ENCODE data around the gene MCM8.
"Not testable (repeated sequence)": the region's sequence is repeated elsewhere in the genome, so short reads cannot be mapped to it uniquely, and the experiment has no call there.

MCM8 gene

DNA sequence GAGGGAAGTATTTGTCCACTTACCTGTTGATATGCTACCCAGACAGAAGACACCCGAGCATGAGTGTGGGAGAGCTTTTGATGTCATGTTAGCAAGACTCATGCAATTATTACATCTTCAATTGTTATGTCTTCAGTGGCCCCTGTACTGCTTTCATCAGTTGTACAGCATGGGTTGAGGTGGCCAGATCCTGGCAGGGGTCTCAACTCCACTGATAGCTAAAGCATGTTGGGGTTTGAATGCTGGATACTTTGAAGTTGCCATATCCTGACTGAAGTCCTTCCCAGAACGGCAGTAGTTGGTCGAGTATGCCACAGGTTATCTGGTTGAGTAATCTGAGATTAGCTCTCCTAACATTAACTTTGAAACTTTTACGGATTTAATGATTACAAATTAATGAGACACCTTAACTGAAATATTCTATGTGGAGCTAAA lies 56.7 kb downstream of the MCM8 start:
- DNase-seq (ENCODE audit: low spot score), result no peak

GRCh38 chr20:6007529-6008103 lies 57.2 kb downstream of the MCM8 start:
- DNase-seq (ENCODE audit: low spot score), result no peak

DNA sequence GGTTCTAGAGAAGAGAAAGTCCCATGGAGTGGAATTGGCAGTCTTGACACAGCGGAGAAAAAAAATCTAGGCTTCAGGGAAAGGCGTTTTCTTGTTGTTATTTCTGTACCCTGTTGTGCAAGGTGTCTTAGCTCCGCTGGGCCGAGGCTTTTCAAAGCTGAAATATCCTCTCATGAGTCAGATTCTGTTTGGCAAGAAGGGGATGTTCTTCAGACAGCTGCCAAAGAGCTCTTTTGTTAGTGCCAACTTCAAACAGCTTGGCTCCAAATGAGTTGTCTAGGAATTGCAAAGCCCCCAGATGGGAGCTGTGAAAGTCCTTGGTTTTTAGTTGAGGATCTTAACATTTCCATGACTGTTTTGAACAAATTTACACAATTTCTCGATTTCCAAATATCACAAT lies 57.8 kb downstream of the MCM8 start:
- DNase-seq (ENCODE audit: low spot score), result no peak

GRCh38 chr20:6012179-6012578 lies 61.7 kb downstream of the MCM8 start:
- no peak for DNase-seq (ENCODE audit: low spot score)

- DNase-seq (ENCODE audit: low spot score), result no peak
Measured at GRCh38 chr20:6014017-6014416, 63.6 kb downstream of the MCM8 start.

DNA sequence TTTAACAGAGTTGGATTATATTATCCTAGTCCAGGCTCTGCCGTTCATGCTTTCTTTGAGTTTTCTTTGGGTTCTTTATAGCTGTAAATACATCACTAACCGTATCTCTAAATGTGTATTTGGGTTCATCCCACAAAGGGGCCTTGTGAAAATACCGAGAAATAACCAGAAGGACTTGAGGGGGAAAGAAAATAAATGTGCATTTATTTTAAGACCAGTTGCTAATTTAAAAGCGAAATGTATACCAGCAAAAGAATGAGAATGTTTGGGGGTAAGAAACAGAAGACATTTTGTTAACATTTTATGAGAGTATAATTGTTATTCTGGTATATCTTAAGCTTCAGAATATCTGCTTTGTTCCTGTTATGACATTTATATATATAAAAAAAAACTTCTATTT lies 64.5 kb downstream of the MCM8 start:
- no peak for DNase-seq (ENCODE audit: low spot score)

- DNase-seq (ENCODE audit: low spot score), result no peak
Measured at GRCh38 chr20:6017467-6017866, 67.0 kb downstream of the MCM8 start.

DNA sequence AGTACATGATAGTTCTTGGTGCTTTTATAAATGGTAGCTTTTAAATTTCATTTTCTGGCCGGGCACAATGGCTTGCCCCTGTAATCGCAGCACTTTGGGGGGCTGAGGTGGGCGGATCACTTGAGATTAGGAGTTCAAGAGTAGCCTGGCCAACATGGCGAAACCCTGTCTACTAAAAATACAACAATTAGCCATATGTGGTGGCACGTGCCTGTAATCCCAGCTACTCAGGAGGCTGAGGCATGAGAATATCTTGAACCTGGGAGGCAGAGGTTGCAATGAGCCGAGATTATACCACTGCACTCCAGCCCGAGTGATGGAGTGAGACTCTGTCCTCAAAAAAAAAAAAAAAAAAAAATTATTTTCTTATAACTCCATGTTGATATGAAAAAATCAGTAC lies 67.4 kb downstream of the MCM8 start:
- DNase-seq (ENCODE audit: low spot score), result no peak

GRCh38 chr20:6024768-6025167 lies 74.3 kb downstream of the MCM8 start:
- no peak for DNase-seq (ENCODE audit: low spot score)

- no peak for DNase-seq (ENCODE audit: low spot score)
Measured at GRCh38 chr20:6026051-6026450, 75.6 kb downstream of the MCM8 start.

GRCh38 chr20:6028818-6029217 lies 78.4 kb downstream of the MCM8 start:
- DNase-seq (ENCODE audit: low spot score), result no peak

DNA sequence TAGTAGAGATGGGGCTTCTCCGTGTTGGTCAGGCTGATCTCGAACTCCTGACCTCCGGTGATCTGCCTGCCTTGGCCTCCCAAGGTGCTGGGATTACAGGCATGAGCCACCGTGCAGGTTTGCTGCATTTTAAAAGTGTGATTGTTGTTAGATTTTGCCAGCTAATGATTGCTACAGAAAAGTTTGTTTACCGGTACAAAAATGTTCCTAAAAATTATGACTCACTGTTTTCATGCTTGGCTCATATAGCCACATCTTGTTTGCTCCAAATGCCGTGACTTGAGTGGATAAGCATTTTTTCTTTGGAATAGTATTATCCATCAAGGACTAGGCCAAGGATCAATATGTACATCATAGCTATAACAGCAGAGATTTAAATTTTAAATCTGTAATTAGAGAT lies 79.1 kb downstream of the MCM8 start:
- no peak for DNase-seq (ENCODE audit: low spot score)

- DNase-seq (ENCODE audit: low spot score), result no peak
Measured at GRCh38 chr20:6030453-6031080, 80.1 kb downstream of the MCM8 start.

DNA sequence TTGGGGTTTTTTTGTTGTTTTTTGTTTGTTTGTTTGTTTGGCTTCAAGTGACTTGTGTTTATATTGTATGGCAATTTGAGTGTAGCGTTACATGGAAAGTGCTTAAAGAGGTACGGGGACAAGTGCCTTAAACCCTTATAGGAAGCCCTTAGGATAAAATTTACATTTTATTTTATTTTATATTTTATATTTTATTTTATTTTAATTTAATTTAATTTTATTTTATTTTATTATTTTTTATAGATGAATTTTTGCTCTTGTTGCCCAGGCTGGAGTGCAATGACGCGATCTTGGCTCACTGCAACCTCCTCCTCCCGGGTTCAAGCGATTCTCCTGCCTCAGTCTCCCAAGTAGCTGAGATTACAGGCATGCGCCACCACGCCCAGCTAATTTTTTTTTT lies 82.5 kb downstream of the MCM8 start:
- DNase-seq (ENCODE audit: low spot score), result not testable (repeated sequence)

DNA sequence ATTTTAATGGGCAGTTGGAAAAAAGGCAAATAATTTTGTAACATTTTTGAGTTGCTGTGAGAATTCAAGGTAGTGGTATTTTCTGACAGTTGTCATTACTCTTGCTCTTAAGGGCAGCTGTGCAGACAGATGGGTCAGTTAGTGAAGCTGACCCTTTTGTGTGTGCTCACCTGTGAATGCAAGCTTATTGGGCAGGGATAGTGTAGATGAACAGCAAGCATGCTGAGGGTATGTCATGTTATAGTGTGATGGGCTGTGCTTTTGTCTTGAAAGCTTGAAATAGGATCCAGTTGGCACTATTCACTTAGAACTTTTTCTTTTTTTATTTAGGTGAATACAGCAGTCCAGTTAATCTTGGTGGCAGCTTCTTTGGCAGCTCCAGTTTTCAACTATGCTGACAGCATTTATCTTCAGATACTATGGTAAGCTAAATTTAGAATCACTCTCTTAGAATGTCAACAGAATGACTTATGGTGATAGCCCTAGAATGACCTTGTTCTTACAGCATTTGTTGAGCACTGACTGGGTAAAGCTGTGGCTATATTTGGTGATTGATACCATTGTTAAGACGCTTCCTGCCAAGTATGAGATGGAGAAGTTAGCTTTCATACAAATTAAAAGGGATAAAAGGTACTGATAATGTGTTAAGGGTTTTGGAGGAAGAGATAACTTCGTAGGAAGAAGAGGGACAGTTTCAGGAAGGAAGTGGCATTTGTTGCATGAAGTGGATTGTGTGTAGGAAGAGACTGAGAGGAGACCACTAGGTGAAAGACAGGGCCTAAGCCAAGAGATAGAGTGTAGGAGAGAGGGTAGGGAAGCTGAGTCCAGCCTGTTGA lies 83.9 kb downstream of the MCM8 start:
- DNase-seq (ENCODE audit: low spot score), result no peak

DNA sequence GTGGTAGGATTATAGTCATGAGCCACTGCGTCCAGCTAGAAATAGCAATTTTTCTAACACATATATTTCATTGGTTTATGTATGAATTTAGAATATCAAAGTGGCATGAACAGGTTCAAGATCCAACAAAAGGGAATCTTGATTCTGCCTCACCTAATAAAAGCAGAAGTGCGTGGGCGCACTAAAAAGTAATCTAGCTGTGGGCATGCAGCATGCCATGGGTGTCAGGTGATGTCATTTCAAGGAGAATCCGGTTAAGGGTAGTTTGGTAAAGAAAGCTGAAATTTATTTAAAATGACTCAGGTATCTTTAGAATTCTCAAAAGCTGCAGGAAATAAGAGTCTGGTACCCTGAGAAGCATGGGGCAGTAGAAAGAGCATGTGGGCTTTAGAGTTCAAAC lies 85.8 kb downstream of the MCM8 start:
- no peak for DNase-seq (ENCODE audit: low spot score)

DNA sequence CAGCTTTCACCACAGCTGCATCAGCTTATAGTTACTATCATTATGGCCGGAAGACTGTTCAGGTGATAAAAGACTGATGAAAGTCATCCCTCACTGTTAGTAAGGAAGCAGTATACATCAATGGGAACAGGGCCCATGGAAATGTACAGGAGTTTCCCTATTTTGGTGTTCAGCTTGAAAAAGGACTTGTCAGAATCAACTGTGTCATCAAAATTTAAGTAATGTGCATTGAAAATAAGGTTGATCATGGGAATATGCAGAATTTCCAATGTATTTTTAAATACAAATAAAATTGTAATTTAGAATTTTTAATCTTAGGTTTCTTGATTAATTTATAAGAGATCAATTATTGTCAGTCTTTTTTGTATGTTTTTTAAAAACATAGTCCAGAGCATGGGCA lies 86.6 kb downstream of the MCM8 start:
- DNase-seq (ENCODE audit: low spot score), result no peak

GRCh38 chr20:6038256-6038655 lies 87.8 kb downstream of the MCM8 start:
- no peak for DNase-seq (ENCODE audit: low spot score)

DNA sequence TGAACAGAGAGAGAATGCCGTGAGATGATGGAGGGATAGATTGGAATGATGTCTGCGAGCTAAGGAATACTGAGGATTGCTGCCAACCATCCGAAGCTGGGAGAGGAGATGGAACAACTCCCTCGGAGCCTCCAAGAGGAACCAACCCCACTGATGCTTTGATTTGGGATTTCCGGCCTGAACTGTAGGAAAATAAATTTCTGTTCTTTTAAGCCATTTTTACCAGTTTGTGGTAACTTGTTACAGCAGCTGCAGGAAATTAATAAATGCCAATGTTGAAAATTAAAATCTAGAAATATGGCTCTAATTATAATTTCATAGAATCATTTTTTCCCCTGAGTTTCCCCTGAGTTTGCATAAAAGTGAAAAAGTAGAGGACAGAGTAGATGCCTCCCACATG lies 89.3 kb downstream of the MCM8 start:
- DNase-seq (ENCODE audit: low spot score), result no peak

DNA sequence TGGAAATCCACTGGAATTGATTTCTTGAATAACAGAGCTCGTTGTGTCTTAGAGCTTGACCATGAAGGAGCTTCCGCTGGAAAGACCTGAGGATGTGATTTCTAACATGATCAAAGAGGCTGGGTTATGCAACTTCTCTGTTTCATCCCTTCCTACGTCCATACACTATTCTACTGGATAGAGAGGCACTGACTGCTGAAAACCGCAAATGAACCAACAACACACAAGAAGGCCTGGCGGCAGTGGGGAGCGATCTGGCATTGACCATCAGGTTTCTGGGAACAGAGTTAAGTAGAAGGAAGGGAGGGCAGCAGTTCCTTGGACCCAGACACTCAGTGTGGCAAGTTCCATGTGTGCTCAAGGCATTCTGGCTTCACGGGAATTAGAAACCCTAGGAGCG lies 90.1 kb downstream of the MCM8 start:
- no peak for DNase-seq (ENCODE audit: low spot score)

DNA sequence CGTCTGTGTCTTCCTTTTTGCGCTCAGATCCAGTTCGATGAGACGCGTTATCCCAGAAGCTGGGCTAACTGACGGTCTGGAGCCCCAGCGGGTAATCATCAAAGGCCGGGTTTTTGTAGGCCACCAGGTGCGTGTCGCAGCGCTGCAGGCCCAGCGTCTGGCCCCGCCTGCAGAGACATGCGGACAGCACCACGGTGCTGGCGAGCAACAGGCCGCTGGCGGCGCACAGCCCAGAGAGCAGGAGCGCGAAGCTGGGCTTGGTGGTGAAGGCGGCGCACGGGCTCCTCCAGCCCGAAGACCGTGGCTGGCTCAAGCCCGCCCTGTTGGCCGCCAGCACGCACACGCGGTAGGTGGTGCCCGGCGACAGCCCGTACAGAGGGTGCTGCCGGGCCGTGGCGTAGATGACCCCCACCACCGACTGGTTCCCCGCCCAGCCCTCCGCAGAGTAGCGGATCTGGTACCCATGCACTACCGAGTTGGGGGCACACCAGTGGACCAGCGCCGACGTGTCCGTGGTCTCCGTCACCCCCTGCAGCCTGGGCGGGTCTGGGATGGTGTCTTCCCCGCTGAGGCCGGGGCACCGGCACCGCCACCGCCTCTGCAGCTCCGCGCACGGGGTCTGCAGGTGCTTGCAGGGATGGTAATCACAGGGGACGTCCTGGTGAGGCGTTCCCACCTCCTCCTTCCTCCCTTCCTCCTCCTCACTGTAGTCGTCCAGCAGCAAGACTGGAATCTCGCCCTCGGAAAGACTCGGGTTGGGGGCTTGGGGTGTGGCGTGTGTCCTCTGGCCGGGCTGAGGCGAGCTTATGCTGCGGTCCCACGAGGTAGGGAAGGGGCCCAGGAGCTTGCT lies 90.7 kb downstream of the MCM8 start:
- DNase-seq (ENCODE audit: low spot score), result no peak

GRCh38 chr20:6041808-6042265 lies 91.4 kb downstream of the MCM8 start:
- DNase-seq (ENCODE audit: low spot score), result no peak
